A549 (cell line): Measurements from ENCODE around the gene LBP.

Source experiments
- EP300 ChIP-seq, 2 experiments: fragments of >200 bp; sonication (Bioruptor Twin); formaldehyde crosslinking; IDR thresholded peaks; 2 replicates in 1 of 2; 3 replicates in 1 of 2; pipeline ENCODE4 v1.6.1; 2016 to 2017
- POLR2A ChIP-seq: IDR thresholded peaks from 2 replicates; pipeline ENCODE4 v1.6.1; 2012; ENCODE audit warnings: mild to moderate bottlenecking, low read length
- RFX5 ChIP-seq: fragments of 450-650 bp; IDR thresholded peaks from 2 replicates; pipeline ENCODE4 v1.7.1; 2014; ENCODE audit warnings: antibody characterized with exemption, mild to moderate bottlenecking, moderate library complexity
- USF2 ChIP-seq: fragments of 450-650 bp; IDR thresholded peaks from 2 replicates; pipeline ENCODE4 v1.6.1; 2014; ENCODE audit warnings: antibody characterized with exemption
- TF ChIP-seq, protein P1 (sequence below): fragments of >200 bp; sonication (Bioruptor Twin); formaldehyde crosslinking; IDR thresholded peaks from 3 replicates; pipeline ENCODE4 v1.5.1; 2016

- TF ChIP-seq, protein P1, sequence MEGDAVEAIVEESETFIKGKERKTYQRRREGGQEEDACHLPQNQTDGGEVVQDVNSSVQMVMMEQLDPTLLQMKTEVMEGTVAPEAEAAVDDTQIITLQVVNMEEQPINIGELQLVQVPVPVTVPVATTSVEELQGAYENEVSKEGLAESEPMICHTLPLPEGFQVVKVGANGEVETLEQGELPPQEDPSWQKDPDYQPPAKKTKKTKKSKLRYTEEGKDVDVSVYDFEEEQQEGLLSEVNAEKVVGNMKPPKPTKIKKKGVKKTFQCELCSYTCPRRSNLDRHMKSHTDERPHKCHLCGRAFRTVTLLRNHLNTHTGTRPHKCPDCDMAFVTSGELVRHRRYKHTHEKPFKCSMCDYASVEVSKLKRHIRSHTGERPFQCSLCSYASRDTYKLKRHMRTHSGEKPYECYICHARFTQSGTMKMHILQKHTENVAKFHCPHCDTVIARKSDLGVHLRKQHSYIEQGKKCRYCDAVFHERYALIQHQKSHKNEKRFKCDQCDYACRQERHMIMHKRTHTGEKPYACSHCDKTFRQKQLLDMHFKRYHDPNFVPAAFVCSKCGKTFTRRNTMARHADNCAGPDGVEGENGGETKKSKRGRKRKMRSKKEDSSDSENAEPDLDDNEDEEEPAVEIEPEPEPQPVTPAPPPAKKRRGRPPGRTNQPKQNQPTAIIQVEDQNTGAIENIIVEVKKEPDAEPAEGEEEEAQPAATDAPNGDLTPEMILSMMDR, result no peak
- no peak for TF ChIP-seq POLR2A
- TF ChIP-seq USF2, result no peak
- TF ChIP-seq RFX5, result no peak
- no peak for TF ChIP-seq EP300 (IDR thresholded peaks at IDR 0.05)
Measured at GRCh38 chr20:38339997-38340396, 6.3 kb upstream of the LBP start.
